Activated gamma-delta T cell (primary cell): ENCODE measurements around the gene FOXF1.

Source experiments
- DNase-seq: peaks from one replicate; lab custom pipeline; 2025; lab: John Stamatoyannopoulos, UW

Gene FOXF1

GRCh38 chr16:86533076-86533475 lies 22.7 kb downstream of the FOXF1 start:
- DNase-seq, result no peak

GRCh38 chr16:86533767-86534351 lies 23.5 kb downstream of the FOXF1 start:
- no peak for DNase-seq

GRCh38 chr16:86534779-86535615 lies 24.7 kb downstream of the FOXF1 start:
- no peak for DNase-seq

- no peak for DNase-seq
Observed at GRCh38 chr16:86536621-86537020, 26.3 kb downstream of the FOXF1 start.

- DNase-seq, result no peak
Observed at GRCh38 chr16:86537486-86537885, 27.2 kb downstream of the FOXF1 start.

- no peak for DNase-seq
Observed at GRCh38 chr16:86538196-86538780, 28.0 kb downstream of the FOXF1 start.

GRCh38 chr16:86540894-86541293 lies 30.6 kb downstream of the FOXF1 start:
- DNase-seq, result no peak

- no peak for DNase-seq
Observed at GRCh38 chr16:86541560-86541959, 31.2 kb downstream of the FOXF1 start.

GRCh38 chr16:86542756-86543750 lies 32.7 kb downstream of the FOXF1 start:
- no peak for DNase-seq

GRCh38 chr16:86545481-86545880 lies 35.2 kb downstream of the FOXF1 start:
- no peak for DNase-seq

GRCh38 chr16:86545954-86546637 lies 35.8 kb downstream of the FOXF1 start:
- DNase-seq, result no peak

- DNase-seq, result no peak
Observed at GRCh38 chr16:86546638-86547013, 36.3 kb downstream of the FOXF1 start.

GRCh38 chr16:86547286-86547685 lies 37.0 kb downstream of the FOXF1 start:
- DNase-seq, result no peak

GRCh38 chr16:86549076-86549892 lies 39.0 kb downstream of the FOXF1 start:
- DNase-seq, result no peak

GRCh38 chr16:86549893-86550190 lies 39.5 kb downstream of the FOXF1 start:
- no peak for DNase-seq

- no peak for DNase-seq
Observed at GRCh38 chr16:86550281-86550680, 40.0 kb downstream of the FOXF1 start.

GRCh38 chr16:86553356-86553755 lies 43.0 kb downstream of the FOXF1 start:
- no peak for DNase-seq

GRCh38 chr16:86554599-86554916 lies 44.2 kb downstream of the FOXF1 start:
- DNase-seq, result no peak

GRCh38 chr16:86554917-86555703 lies 44.8 kb downstream of the FOXF1 start, which contains the start of gene MTHFSD:
Gene MTHFSD (minus strand): TSS chr16:86555235. CDS start chr16:86555184, 51 bp downstream.
- peak; percentile 95 for DNase-seq

GRCh38 chr16:86555704-86556075 lies 45.4 kb downstream of the FOXF1 start:
- DNase-seq, result no peak
